Measurements from ENCODE around the gene RNU1-2.

GRCh38 chr1:16918371-16918770, 22.6 kb downstream of the RNU1-2 start:
- no peak for TF ChIP-seq POLR2A (IDR thresholded peaks at IDR 0.05)
- TF ChIP-seq, protein P1, sequence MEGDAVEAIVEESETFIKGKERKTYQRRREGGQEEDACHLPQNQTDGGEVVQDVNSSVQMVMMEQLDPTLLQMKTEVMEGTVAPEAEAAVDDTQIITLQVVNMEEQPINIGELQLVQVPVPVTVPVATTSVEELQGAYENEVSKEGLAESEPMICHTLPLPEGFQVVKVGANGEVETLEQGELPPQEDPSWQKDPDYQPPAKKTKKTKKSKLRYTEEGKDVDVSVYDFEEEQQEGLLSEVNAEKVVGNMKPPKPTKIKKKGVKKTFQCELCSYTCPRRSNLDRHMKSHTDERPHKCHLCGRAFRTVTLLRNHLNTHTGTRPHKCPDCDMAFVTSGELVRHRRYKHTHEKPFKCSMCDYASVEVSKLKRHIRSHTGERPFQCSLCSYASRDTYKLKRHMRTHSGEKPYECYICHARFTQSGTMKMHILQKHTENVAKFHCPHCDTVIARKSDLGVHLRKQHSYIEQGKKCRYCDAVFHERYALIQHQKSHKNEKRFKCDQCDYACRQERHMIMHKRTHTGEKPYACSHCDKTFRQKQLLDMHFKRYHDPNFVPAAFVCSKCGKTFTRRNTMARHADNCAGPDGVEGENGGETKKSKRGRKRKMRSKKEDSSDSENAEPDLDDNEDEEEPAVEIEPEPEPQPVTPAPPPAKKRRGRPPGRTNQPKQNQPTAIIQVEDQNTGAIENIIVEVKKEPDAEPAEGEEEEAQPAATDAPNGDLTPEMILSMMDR (IDR thresholded peaks at IDR 0.05), result no peak

Data from gastroesophageal sphincter (tissue), 3 donors.